Measurements from ENCODE around the gene ITGB8.

The ITGB8 gene

GRCh38 chr7:20464891-20465290, 134.2 kb downstream of the ITGB8 start:
- DNase-seq (ENCODE audit: low read depth in 2 of 2), result no peak

Data from stimulated activated CD4-positive, alpha-beta T cell treated with anti-CD3 and anti-CD28 coated beads, Interleukin-12 subunit alpha, Interleukin-12 subunit beta, amount 100 ng/mL, for 24 hours (primary cell).